GM12892 (cell line): ENCODE results near the gene MAP3K5.

Experiments used
- POLR2AphosphoS5 ChIP-seq: IDR thresholded peaks from 2 replicates; pipeline ENCODE4 v1.6.1; 2011; ENCODE audit warnings: low read depth, low read length, control low read depth
- TAF1 ChIP-seq: IDR thresholded peaks from 2 replicates; pipeline ENCODE4 v1.6.1; 2011; ENCODE audit warnings: low read depth, mild to moderate bottlenecking, control low read depth, low read length, borderline replicate concordance

- TF ChIP-seq POLR2AphosphoS5 (no peak), TAF1 (no peak)
Measured at GRCh38 chr6:136777651-136778050, 14.6 kb downstream of the MAP3K5 start.
